Body of pancreas (tissue), 4 donors: ENCODE measurements around the gene SGMS1.

Experiments used
- CTCF ChIP-seq, 7 experiments: fragments of 450-650 bp in 4 of 7; fragments of 200-600 bp in 3 of 7; sonication (generic) in 3 of 7; IDR thresholded peaks; one replicate each; pipeline ENCODE4 v1.5.1; 2016 to 2019; ENCODE audit warnings: antibody characterized with exemption in 7 of 7
- POLR2A ChIP-seq, 3 donors: fragments of 450-650 bp; IDR thresholded peaks; one replicate each; pipeline ENCODE4 v1.6.1; 2016; ENCODE audit warnings: antibody characterized with exemption in 3 of 3, mild to moderate bottlenecking in 2 of 3

- no peak for TF ChIP-seq CTCF (IDR thresholded peaks at IDR 0.05)
- TF ChIP-seq POLR2A (IDR thresholded peaks at IDR 0.05) = no peak
Observed at GRCh38 chr10:50490241-50490640, 133.5 kb downstream of the SGMS1 start.
